NCI-H2029 treated with DMSO at 0.1 percent for 48 hours (cell line): ENCODE results near the gene BRWD1.

Experiments used
- DNase-seq: peaks from one replicate; lab custom pipeline; 2025; lab: John Stamatoyannopoulos, UW

The BRWD1 gene

DNA sequence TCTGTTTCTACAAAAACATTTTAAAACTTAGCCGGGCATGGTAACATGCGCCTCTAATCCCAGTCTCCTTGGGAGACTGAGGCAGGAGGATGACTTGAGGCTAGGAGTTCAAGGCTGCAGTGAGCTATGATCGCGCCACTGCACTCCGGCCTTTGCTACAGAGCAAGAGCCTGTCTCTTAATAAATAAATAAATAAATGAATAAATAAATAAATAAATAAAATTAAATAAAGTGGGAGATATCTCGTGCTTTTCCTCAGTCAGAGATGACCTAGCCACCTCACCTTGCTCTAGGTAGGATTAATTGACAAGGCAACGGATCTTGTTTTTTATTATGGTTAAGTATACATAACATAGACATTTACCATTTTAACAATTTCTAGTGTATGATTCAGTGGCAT, 14.3 kb upstream of the BRWD1 start:
- DNase-seq = no peak

DNA sequence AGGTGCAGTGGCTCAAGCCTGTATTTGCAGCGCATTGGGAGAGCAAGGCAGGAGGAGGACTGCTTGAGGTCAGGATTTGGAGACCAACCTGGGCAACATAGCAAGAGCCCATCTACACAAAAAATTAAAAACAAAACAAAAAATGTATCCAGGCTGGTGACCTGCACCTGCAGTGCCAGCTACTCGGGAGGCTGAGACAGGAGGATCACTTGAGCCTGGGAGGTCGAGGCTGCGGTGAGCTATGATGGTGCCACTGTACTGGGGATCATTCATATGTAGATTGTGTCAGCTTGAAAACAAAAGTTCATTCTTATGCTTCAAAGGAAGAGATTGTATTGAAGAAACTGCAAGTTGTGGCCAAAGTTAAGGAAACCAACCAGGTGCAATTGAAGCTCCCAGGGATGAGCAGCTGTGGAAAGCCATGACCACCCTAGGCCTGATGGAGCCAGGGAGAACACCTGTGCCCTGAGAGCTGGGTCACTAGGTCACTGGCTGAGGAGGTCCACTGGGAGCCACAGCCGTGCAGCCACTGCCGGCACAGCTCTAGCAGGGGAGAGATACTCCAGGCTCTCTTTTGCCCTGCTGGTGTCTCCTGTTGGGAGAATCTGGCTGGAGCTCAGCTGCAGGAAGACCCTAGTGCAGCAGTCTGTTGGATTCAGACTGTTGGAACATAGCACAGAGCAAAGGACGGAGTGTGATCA, 13.3 kb upstream of the BRWD1 start:
- DNase-seq = no peak

DNA sequence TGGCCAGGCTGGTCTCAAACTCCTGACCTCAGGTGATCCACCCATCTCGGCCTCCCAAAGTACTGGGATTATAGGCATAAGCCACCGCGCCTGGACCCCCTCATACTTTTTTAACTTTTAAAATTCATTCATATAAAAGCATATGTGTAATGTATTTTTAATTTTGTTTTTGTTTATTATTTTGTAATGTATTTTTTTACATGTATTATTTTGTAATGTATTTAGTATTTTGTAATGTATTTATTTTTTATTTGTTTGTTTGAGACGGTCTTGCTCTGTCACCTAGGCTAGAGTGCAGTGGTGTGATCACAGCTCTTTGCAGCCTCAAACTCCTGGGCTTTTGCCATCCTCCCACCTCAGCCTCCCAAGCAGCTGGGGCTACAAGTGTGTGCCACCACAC, 12.0 kb upstream of the BRWD1 start:
- DNase-seq = no peak

DNA sequence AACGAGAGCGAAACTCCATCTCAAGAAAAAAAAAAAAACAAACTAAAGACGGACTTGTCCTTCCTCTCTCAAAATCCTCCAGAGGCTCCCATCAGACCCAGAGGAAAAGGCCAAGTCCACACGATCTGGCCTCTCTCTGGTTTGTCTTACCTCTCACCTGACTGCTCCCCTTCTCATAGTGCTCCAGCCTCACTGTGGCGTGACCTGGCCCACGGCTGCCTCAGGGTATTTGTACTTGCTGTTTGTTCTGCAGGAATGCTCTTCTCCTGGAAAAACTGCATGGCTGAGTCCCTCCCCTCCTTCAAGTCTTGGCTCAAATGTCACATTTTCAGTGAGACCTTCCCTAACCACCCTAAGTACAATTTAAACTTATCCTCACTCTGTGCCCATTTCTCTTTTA, 8.0 kb upstream of the BRWD1 start:
- DNase-seq = no peak

DNA sequence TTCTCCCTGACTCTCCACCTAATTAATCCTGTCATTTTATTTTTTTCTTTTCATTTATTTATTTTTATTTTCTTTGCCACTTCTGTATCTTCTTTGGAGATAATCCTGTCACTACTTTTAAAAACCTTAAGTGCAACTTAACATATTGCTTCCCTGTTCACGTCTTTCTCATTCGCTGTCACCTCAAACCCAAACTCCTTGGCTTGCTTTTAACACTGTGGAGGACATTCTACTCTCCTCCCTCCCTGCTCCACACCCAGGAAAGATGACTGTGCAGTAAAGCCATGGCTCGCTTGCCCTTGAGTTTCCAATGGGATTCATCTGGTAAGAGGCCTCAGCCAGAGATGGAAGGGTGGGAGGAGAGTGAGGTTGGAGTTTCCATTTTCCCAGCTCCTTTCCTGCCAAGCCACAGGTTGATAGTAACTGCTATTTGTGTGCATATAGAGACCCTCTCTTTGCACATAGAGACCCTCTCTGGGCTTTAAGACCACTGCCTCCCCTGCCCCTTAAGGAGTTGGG, 6.4 kb upstream of the BRWD1 start:
- no peak for DNase-seq

DNA sequence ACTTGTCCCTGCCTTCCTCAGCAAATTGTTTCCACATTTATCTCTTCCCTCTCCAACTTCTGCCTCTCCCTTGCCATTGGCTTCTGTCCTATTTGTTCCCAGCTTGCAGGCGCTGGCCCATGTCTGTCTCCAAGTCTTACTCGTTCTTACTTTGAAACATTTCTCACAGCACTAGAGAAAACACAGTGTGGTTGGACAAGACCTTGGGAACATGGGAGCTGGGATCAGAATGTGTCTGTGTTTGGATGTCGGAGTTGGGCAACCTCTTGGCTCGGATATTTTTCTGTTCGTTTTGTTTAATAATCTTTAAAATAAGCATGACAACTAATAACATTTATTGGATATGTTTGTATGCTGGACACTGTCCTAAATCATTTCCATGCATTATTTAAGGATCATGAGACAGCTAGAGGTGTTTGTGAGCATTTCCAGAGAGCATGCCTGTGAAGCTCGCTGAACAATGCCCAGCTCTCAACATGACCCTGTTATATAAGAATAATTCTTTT, 5.9 kb upstream of the BRWD1 start:
- no peak for DNase-seq

DNA sequence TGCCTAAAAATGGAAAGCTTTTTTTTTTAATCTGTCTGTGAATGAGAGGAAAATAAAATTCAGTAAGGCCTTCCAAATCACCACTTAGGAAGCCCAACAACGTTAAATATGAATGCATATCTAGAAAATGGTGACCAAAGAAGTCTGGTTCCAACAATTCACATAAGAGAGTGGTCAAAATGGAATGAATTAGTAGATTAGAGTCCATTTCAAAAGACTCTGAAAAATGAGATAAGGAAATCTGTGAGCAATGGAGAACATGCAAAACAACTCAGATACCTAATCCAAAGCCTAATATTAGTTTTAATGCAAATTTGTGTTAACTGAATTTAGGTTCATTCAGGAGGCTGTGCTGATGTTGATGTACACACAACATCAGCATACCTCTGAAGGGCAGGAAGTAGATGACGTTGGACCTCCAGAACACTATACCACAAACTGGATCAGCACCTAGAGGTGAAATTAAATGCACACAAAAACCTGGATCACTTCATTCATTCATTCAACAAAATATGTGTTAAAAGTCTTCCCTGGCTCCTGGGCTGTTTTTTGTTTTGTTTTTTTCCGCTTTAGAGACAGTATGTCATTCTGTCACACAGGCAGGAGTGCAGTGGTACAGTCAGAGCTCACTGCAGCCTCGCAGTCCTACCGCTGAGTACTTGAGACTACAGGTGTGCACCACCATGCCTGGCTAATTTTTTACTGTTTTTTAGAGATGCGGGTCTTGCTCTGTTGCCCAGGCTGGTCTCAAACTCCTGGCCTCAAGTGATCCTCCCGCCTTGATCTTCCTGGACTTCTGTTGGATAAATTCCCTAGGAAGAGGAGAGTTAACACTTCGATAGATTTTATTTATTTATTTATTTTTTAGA, 4.9 kb upstream of the BRWD1 start:
- no peak for DNase-seq

DNA sequence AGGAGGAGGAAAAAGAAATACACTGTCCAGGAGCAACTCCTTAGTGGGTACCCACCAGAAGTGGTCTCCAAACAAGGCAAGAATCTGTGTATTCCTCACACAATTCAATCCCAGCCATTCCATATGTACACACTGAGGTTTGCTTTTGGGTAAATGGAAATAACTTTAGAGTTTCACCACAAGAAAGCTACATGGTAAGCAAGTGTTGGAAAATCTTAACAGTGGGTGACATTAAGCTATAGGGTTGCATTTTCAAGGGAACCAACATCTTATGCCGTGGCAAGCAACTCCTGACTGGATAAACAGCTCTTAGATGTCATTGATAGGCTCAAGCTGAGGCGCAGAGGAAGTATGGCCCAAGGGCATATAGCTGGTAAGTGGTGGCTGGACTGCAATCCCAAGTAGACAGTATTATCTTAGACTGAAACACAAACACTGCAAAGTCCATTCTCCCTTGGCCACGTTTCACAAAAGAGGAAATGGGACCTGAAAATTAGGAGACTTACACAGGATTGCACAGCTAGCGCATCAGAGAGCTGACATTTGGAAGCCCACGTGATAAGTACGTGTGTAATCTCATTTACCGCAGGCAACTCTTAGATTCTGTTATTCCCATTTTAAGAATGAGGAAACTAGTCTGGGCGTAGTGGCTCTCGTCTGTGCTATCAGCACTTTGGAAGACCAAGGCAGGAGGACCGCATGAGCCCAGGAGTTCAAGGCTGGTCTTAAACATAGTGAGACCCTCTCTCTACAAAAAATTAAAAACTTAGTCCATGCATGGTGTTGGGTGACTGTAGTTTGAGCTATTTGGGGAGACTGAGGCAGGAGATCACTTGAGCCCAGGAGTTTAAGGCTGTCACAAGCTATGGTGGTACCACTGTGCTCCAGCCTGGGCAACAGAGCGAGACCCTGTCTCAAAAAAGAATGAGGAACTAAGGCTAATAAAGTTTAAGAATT, 4.0 kb upstream of the BRWD1 start:
- DNase-seq = no peak

DNA sequence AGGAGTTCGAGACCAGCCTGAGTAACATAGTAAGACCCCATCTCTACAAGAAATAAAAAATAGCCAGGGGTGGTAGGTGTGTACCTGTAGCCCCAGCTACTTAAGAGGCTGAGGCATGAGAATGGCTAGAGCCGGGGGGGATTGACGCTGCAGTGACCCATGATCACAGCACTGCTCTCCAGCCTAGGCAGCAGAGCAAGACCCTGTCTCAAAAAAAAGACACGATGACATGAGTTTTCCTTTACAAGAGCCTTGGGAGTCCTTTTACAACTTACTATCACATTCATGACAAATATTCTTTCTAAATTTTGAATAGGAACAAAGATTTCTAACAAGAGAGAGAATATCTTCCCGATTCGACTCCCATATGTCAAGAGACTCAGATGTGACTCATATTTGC, 3.3 kb upstream of the BRWD1 start:
- no peak for DNase-seq

DNA sequence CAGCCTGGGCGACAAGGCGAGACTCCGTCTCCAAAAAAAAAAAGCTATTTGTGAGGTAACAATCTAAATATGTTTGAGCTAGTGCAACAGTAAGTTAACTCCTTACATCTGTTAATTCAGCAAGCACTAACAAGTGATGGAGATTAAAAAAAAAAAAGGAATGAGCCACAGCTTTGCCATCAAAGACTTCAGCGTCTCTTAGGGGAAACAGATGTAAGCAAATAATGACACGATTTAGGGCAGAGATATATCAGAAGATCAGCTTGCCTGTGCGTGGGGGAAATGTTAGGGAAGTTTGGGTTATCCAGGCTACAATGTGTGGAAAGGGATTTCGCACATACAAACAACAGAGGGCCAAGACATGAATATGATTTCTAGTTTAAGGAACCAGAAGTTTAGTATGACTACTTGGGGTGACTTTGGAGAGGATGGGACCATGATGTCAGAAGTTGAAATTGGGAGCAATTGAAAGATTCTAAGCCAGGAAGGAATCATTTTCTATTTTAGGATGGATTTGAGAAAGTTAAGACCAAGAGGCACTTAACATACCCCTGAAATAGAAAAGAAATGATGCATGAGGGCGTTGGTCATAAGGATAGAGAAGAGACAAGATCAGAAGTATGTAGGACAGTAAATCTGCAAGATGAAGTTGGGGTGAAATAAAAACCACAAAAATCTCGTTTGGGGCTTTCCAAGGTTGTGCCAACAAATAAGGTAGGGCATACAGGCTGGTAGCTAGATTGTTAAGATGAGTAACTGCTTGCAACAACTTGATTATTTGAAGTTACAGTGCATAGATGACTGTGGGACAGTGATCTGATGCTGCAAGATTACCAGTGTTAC, 2.4 kb upstream of the BRWD1 start:
- no peak for DNase-seq

DNA sequence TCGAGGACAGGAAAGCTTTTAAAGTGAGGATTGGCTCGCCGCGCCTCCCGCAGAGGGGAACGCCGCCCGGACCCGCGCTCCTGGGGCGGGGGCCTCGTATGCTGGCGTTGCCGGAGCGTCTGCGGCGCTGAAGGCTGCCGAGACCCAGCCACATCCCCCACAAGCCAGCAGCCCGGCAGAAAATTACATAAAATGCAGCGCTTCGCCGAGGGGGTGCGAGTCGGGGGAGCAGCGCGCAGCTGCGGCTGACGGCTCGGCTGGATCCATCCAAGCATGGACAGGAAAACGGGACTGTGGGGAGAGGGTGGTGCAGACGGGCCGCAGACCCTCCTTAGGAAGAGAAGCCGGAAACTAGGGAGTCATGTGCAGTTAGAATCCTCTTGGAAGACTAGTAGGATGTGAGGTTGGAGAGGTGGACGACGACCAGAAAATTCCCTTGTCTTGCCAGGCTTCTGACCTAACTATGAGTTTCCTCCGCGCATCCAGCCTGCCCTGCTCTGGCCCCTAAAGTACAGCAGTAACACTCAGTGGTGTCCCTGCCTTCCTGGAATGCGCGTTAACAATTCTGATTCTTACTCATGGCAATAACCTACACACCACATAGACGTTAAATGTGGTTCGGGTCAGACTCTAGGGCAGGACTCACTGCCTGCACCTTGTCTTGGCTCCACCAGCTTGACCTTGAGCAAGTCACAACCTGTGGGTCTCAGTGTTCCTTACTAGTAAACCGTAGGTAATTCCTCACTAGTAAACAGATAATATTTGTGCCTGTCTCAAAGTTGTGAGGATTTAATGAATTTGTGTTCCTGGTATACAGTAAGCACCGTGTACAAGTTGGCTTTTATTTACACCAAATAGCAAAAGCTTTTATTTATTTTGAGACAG, 953 bp upstream of the BRWD1 start:
- peak; percentile 29 for DNase-seq

DNA sequence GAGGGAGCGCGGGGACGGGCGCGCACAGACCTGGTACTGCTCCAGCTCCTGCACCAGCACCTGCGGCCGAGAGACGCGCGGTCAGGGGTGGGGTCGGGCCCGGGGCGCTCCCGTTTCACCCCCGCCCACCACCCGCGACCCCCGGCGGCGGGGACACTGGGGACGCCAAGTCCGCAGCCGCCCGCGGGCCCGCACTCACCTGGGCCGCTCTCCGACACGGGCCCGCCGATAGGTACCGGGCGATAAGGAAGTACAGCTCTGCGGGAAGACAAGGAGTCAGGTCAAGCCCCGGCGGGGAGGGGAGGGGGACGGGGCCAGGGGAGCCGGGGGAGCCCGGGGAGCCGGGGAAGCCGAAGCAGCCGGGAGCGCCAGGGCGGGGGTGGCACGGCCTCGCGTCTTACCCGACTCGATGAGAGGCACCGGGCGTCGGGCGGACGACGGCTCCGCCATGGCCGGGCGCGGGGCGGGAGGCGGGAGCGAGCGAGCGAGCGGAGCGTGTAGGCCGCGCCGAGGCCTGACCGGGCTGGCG, 326 bp downstream of the BRWD1 start:
- DNase-seq = no peak

DNA sequence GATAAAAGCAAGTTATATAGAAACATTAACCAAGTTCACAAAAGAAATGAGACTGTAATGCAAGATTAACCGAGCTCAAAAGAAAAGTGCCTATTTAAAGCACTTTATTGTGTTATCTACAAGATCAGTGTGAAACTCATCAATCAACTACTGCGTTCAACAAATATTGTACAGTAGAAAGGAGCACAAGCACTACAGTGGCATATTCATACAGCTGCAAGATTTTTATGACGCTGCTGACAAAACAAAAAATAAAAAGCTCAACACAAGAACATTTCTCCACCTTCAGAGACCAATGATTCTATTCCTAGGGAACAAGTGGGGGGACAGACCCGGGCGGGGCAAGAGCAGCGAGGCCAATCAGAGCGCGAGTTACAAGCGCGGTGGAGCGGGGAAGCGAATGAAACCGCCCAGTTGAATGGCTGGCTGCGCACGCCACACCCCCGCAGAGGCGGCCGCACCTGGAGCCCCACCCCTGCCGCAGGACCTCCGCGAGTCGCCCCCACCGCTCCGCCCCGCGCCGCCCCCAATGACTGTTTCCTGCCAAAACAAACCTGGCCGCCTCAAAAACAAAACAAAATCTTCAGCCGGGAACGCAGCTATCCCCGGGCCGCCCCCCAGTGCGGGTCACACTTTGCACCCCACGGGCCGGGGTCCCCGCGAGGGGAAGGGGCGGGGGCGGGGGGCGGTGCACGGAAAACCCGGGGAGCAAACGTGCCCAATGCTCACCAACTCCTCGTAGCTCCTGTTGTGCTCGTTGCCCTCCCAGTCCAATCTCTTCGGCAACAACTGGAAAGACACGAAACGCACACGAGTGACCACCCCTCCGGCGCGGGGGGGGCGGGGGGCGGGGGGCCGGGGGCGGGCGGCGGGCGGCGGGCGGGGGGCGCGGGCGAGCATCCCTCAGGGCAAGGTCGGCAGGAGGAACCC, 1.1 kb downstream of the BRWD1 start:
- peak; percentile 84 for DNase-seq

DNA sequence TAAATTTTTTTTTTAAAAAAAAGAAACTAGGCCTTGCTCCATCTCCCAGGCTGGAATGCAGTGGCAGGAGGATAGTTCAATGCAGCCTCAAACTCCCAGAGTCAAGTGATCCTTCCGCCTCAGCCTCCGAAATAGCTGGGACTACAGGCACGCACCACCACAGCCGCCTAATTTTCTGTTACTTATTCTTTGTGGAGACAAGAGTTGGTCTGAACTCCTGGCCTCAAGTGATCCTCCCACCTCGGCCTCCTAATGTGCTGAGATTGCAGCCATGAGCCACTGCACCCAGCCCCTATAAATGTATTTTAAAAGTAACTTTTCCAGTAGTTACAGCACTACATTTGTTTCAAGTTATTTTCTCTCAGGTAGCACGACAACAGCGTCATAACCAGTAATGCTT, 2.3 kb downstream of the BRWD1 start:
- DNase-seq = no peak

DNA sequence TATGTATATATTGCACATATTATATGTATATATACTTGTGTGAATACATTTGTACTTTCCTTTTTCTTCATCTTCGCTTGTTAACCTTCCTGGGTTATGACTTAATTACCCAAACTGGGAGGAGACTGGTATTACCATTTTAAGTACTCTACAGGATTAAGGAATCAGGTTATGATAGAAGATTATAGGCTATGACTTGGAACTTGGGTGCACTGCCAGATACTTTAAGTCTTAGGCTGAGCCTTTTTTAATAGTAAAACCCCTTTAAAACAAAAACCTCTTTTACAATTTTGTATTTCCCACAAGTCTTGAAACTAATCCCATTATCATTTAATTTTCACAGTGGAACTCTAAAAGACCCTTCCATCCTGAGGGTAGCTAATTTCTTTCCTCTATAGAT, 6.0 kb downstream of the BRWD1 start:
- no peak for DNase-seq

DNA sequence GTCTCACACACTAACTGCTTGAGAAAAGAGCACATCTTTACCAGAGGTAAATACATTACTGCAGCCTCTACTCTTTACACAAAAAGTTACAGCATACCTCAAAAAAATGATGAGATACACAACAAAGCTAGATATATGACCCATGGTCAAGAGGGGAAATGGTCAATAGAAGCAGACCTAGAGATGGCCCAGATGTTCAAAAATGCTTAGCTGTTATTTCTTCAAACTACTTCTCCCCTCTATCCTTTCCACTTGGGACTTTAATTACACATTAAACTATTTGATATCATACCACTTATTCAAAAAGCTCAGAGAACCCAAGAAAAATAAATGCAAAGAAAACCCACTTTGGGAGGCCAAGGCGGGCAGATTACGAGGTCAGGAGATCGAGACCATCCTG, 12.8 kb downstream of the BRWD1 start:
- DNase-seq = no peak

DNA sequence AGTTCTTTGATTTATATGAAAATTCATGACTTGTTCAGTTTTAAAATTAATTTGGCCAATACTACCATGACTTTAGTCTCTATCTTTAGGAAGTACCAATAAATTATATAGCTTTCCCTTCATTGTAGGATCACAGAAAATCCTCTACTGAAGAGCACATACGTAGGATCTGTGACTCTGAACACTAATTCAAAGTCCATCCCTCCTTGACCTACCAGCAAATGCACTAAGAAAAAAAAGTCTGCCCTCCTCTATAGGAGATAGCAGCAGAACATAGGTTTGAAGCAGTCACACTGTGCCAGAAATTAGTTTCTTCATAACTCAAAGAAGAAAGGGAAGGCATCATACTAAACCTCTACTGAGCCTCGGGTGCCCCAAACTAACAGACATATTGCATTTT, 16.5 kb downstream of the BRWD1 start:
- no peak for DNase-seq

DNA sequence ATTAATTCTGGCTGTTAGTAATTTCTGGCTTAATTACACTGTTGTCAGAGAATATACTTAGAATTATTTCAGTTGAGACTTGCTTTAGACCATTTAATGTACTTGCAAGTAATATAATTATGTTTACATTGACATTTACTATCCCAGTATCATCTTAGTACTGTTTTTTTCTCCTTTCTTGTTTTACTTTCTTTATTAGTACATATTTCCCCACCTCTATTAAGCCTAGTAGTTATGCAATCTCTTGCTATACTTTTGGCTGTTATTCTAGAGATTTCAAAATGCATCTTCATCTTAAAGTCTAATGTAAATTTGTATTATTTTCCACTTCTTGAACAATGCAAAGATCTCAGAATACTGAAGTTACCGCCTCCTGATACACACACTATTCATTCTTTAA, 24.4 kb downstream of the BRWD1 start:
- DNase-seq = no peak

DNA sequence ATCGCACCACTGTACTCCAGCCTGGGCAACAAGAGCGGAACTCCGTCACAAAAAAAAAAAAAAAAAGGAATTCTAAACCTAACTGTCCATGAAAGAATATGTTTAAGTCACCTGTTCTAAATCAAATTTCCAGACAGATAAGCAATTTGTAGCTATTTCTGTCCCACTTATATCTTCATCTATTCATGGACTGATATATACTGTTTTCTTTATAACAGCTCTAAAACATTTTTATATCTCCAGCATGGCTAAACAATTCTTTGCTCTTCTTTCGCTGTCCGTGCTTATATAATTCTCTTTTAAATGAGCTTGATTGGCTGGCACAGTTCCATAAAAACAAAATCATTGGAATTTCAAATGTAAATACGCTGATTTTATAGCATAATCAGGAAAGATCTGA, 30.5 kb downstream of the BRWD1 start:
- no peak for DNase-seq
